Skin of body (tissue), 2 donors: ENCODE measurements around the gene LYPD5. TPM values are rescaled to one million over a fixed set of nuclear protein-coding genes. Genes with fewer than 3 reads are reported as not detected.

Source experiments
- DNase-seq: peaks from one replicate; lab custom pipeline; 2025; lab: John Stamatoyannopoulos, UW
- total RNA-seq: library from RNA; depleted of rRNA; stranded (reverse); fragments of >200 nt; gene quantifications from one replicate; pipeline ENCODE4 v1.2.3, GENCODE V29; 2014

Gene LYPD5
- total RNA-seq, 1 donor from 2014 or later: 16.0 TPM

- peak; percentile 98 for DNase-seq
These were observed 47.6 kb downstream of the LYPD5 start, which contains the start of gene SMG9 for GRCh38 chr19:43754503-43755255. SMG9 (minus strand) TSS chr19:43754962; CDS start chr19:43750741, 4,221 bp downstream.

- peak; percentile 75 for DNase-seq
These were observed 48.1 kb downstream of the LYPD5 start for GRCh38 chr19:43754253-43754502.

GRCh38 chr19:43752287-43752875 is 49.9 kb downstream of the LYPD5 start:
- DNase-seq: no peak

GRCh38 chr19:43751466-43752220 is 50.6 kb downstream of the LYPD5 start:
- DNase-seq: no peak

- DNase-seq: no peak
These were observed 52.3 kb downstream of the LYPD5 start for GRCh38 chr19:43749898-43750297.

GRCh38 chr19:43749152-43749551 is 53.1 kb downstream of the LYPD5 start:
- no peak for DNase-seq

GRCh38 chr19:43748685-43749084 is 53.6 kb downstream of the LYPD5 start:
- no peak for DNase-seq

GRCh38 chr19:43748205-43748594 is 54.0 kb downstream of the LYPD5 start:
- no peak for DNase-seq

- DNase-seq: no peak
These were observed 54.6 kb downstream of the LYPD5 start for GRCh38 chr19:43747557-43748204.

Other genes starting within 250 kb of the LYPD5 start
- 10.6 TPM for gene XRCC1, start 226.9 kb downstream of the LYPD5 start, total RNA-seq
- 23.1 TPM for gene PINLYP, start 226.6 kb downstream of the LYPD5 start, total RNA-seq
- 19.6 TPM for gene IRGQ, start 206.3 kb downstream of the LYPD5 start, total RNA-seq
- 4.6 TPM for gene ZNF576, start 205.9 kb downstream of the LYPD5 start, total RNA-seq
- gene SRRM5, start 190.4 kb downstream of the LYPD5 start, total RNA-seq: not detected
- gene ZNF428, start 182.8 kb downstream of the LYPD5 start, total RNA-seq: 28.4 TPM
- gene CADM4, start 162.6 kb downstream of the LYPD5 start, total RNA-seq: 10.4 TPM
- 29.1 TPM for gene PLAUR, start 132.3 kb downstream of the LYPD5 start, total RNA-seq
- not detected for gene IRGC, start 86.4 kb downstream of the LYPD5 start, total RNA-seq
- gene SMG9, start 47.5 kb downstream of the LYPD5 start, total RNA-seq: 14.3 TPM
- 3.5 TPM for gene KCNN4, start 21.5 kb downstream of the LYPD5 start, total RNA-seq
- 18.5 TPM for gene ZNF283, start 24.9 kb upstream of the LYPD5 start, total RNA-seq
- gene ZNF404, start 81.5 kb upstream of the LYPD5 start, total RNA-seq: 3.7 TPM
- gene ZNF45, start 132.8 kb upstream of the LYPD5 start, total RNA-seq: 15.1 TPM
- 6.5 TPM for gene ZNF221, start 148.8 kb upstream of the LYPD5 start, total RNA-seq
- 8.4 TPM for gene ZNF155, start 181.7 kb upstream of the LYPD5 start, total RNA-seq
- 5.0 TPM for gene ZNF230, start 200.5 kb upstream of the LYPD5 start, total RNA-seq
- 5.3 TPM for gene ZNF222, start 222.9 kb upstream of the LYPD5 start, total RNA-seq
- gene ZNF223, start 249.6 kb upstream of the LYPD5 start, total RNA-seq: 7.1 TPM